Right lobe of liver (tissue), 6 donors: ENCODE measurements around the gene KRTAP22-1. TPM values are rescaled to one million over a fixed set of nuclear protein-coding genes. Genes with fewer than 3 reads are reported as not detected.

Experiments
- ATAC-seq, 4 donors: fragments of 200-7000 bp; cut with Tn5 transposase; one replicate each; pipeline ENCODE4 v1.9.1; 2020; ENCODE audit warnings: mild to moderate bottlenecking in 4 of 4, moderate library complexity in 4 of 4
- DNase-seq, 3 donors: peaks; one replicate each; pipeline ENCODE4 v3.0.0-alpha.2; 2020
- H3K27ac ChIP-seq, 3 donors: fragments of 200-600 bp; one replicate each; pipeline ENCODE4 v1.8.0; 2022
- H3K27me3 ChIP-seq, 2 donors: fragments of 200-600 bp; one replicate each; pipeline ENCODE4 v1.8.0; 2022
- H3K36me3 ChIP-seq, 4 donors: fragments of 200-600 bp; sonication (generic) in 1 of 4; one replicate each; pipeline versions ENCODE4 v1.5.1 to v1.8.0; 2017 to 2022; ENCODE audit warnings: control low read depth in 1 of 4
- H3K4me1 ChIP-seq, 4 donors: fragments of 200-600 bp; sonication (generic) in 1 of 4; one replicate each; pipeline versions ENCODE4 v1.5.1 to v1.8.0; 2017 to 2022; ENCODE audit warnings: control low read depth in 1 of 4
- H3K4me3 ChIP-seq, 3 donors: fragments of 200-600 bp; one replicate each; pipeline ENCODE4 v1.8.0; 2022
- H3K9me3 ChIP-seq, 4 donors: fragments of 200-600 bp; sonication (generic) in 1 of 4; one replicate each; pipeline versions ENCODE4 v1.5.1 to v1.8.0; 2017 to 2022; ENCODE audit warnings: control low read depth in 1 of 4
- POLR2A ChIP-seq: fragments of 450-650 bp; IDR thresholded peaks from one replicate; pipeline ENCODE4 v1.6.1; 2017; ENCODE audit warnings: antibody characterized with exemption, mild to moderate bottlenecking
- WGBS: methylation state at CpG from one replicate; pipeline ENCODE4 v1.1.6; 2018; ENCODE audit warnings: low coverage, low lambda C conversion rate; ENCODE audit not compliant: insufficient coverage; ENCODE audit errors: missing lambda C conversion rate; 5-methylcytosine and 5-hydroxymethylcytosine counted together
- intact Hi-C, 2 donors: fragments of 100-400 bp; cut with DNase I; formaldehyde crosslinking; loops; one replicate each; pipeline versions ENCODE4 v1.11.2 to v1.14.1; 2022
- total RNA-seq, 6 experiments: library from RNA; depleted of rRNA in 2 of 6; stranded (reverse); fragments of >200 nt in 2 of 6; fragmentation: NEBNext Ultra II Directional in 3 of 6; extraction: Animal tissue kit (Norgen Biotek cat#: 25700) in 3 of 6; gene quantifications; one replicate each; pipeline versions ENCODE4 v1.1.0 to v1.2.4, GENCODE V29; 2016 to 2023
- TF ChIP-seq, protein P1 (sequence below), 4 donors: fragments of 200-600 bp in 3 of 4; fragments of 450-650 bp in 1 of 4; IDR thresholded peaks; one replicate each; pipeline versions ENCODE4 v1.5.1 to v1.8.0; 2016 to 2022; ENCODE audit warnings: antibody characterized with exemption in 4 of 4, mild to moderate bottlenecking in 2 of 4
- donor health status: DM: no; HTN: yes; CAD: no.
- donor health status: DM: no; HTN: no; CAD: no.
- donor health status: DM: no; HTN: no; CAD: no.
- donor health status: DM: no; HTN: yes; CAD: no.
- donor health status: DM: no; HTN: yes; CAD: no.

The KRTAP22-1 gene
- total RNA-seq, 6 experiments from 2014 or later = not detected

GRCh38 chr21:30616125-30616524 lies 15.2 kb downstream of the KRTAP22-1 start, which contains the start of gene KRTAP20-1:
TSS of gene KRTAP20-1 (plus strand) at chr21:30616425. CDS start at chr21:30616455, 30 bp downstream.
- TF ChIP-seq, protein P1, sequence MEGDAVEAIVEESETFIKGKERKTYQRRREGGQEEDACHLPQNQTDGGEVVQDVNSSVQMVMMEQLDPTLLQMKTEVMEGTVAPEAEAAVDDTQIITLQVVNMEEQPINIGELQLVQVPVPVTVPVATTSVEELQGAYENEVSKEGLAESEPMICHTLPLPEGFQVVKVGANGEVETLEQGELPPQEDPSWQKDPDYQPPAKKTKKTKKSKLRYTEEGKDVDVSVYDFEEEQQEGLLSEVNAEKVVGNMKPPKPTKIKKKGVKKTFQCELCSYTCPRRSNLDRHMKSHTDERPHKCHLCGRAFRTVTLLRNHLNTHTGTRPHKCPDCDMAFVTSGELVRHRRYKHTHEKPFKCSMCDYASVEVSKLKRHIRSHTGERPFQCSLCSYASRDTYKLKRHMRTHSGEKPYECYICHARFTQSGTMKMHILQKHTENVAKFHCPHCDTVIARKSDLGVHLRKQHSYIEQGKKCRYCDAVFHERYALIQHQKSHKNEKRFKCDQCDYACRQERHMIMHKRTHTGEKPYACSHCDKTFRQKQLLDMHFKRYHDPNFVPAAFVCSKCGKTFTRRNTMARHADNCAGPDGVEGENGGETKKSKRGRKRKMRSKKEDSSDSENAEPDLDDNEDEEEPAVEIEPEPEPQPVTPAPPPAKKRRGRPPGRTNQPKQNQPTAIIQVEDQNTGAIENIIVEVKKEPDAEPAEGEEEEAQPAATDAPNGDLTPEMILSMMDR (IDR thresholded peaks at IDR 0.05) = no peak
- TF ChIP-seq POLR2A = no peak
- no peak for DNase-seq
- 80% methylated on average over 2 of the region's 2 CpGs for WGBS
- Histone ChIP-seq H3K36me3 (no peaks in the 10 kb centered on the region), H3K4me3 (no peak within 1 kb of the TSS), H3K27me3 (no peaks in the 10 kb centered on the region), H3K9me3 (no peaks in the 10 kb centered on the region), H3K4me1 (no peaks in the 10 kb centered on the region), H3K27ac (no peak within 1 kb of the TSS)
- no peak for ATAC-seq
- intact Hi-C loops = no loop called here

- Histone ChIP-seq H3K27ac (no peak overlapping the region), H3K4me1 (no peaks in the 10 kb centered on the region), H3K9me3 (no peaks in the 10 kb centered on the region), H3K36me3 (no peaks in the 10 kb centered on the region), H3K4me3 (no peak overlapping the region), H3K27me3 (no peaks in the 10 kb centered on the region)
- ATAC-seq (no peak), DNase-seq (no peak)
- intact Hi-C loops = no loop called here
- no peak for TF ChIP-seq POLR2A
- TF ChIP-seq, protein P1 (IDR thresholded peaks at IDR 0.05) = no peak
Measured at GRCh38 chr21:30620080-30620479, 19.2 kb downstream of the KRTAP22-1 start.

GRCh38 chr21:30620522-30620921 lies 19.6 kb downstream of the KRTAP22-1 start, which contains the start of gene KRTAP20-4:
TSS of gene KRTAP20-4 (plus strand) at chr21:30620627.
- Histone ChIP-seq H3K27ac (no peak within 1 kb of the TSS), H3K27me3 (no peaks in the 10 kb centered on the region), H3K36me3 (no peaks in the 10 kb centered on the region), H3K4me1 (no peaks in the 10 kb centered on the region), H3K4me3 (no peak within 1 kb of the TSS), H3K9me3 (no peaks in the 10 kb centered on the region)
- DNase-seq = no peak
- ATAC-seq = no peak
- WGBS = 49% methylated on average over 2 of the region's 3 CpGs
- intact Hi-C loops = no loop called here
- no peak for TF ChIP-seq POLR2A

GRCh38 chr21:30623362-30623761 lies 22.5 kb downstream of the KRTAP22-1 start:
- H3K27ac ChIP-seq = no peak overlapping the region
- 75% methylated on average over 1 of the region's 3 CpGs for WGBS
- ATAC-seq (no peak), DNase-seq (no peak)
- H3K4me3 ChIP-seq = no peak overlapping the region
- no peaks in the 10 kb centered on the region for H3K27me3 ChIP-seq
- intact Hi-C loops = no loop called here
- TF ChIP-seq, protein P1 (IDR thresholded peaks at IDR 0.05) = no peak
- TF ChIP-seq POLR2A = no peak
- H3K9me3 ChIP-seq = no peaks in the 10 kb centered on the region
- no peaks in the 10 kb centered on the region for H3K4me1 ChIP-seq
- no peaks in the 10 kb centered on the region for H3K36me3 ChIP-seq

DNA sequence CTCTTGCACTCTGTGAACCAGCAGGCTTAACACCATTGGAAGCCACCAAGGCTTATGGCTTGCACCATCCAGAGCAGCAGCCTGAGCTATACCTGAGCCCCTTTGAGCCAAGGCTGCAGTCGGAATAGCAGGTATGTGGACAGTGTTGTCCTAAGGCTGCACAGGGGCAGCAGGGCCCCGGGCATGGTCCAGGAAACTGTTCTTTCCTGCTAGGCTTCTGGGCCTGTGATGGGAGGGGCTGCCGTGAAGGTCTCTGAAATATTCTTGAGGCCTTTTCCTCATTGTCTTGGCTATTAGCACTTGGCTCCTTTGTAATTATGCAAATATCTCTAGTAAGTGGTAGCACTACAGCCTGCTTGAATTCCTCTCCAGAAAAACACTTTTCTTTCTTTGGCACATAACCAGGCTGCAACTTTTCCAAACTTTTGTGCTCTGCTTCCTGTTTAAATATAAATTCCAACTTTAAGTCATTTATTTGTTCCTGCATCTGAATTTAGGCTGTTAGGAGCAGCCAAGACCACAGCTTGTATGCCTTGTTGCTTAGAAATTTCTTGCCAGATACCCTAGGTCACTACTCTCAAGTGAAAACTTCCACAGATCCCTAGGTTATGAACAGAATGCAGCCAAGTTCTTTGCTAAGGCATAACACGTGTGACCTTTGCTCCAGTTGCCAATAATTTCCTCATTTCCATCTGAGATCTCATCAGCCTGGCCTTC lies 24.7 kb downstream of the KRTAP22-1 start:
- Histone ChIP-seq H3K4me3 (no peak overlapping the region), H3K4me1 (no peaks in the 10 kb centered on the region), H3K9me3 (no peaks in the 10 kb centered on the region), H3K36me3 (no peaks in the 10 kb centered on the region), H3K27ac (no peak overlapping the region), H3K27me3 (no peaks in the 10 kb centered on the region)
- ATAC-seq (no peak), DNase-seq (no peak)
- intact Hi-C loops = no loop called here
- WGBS = 45% methylated on average over 4 of the region's 4 CpGs
- no peak for TF ChIP-seq POLR2A
- TF ChIP-seq, protein P1 (IDR thresholded peaks at IDR 0.05) = no peak
